Keratinocyte (primary cell): Measurements from ENCODE around the gene CDS2. TPM values are rescaled to one million over a fixed set of nuclear protein-coding genes. Genes with fewer than 3 reads are reported as not detected.

ENCODE experiments used
- DNase-seq: peaks from one replicate; pipeline ENCODE4 v3.0.0-alpha.2; 2011; ENCODE audit warnings: low read depth, missing footprints, low spot score
- FAIRE-seq: peaks from 2 replicates; lab custom pipeline; 2011; peaks lifted over from hg19 to GRCh38; lab: Jason Lieb, UNC
- H2AFZ ChIP-seq: 2 replicates; pipeline ENCODE4 v1.6.0; 2012; ENCODE audit warnings: low read length, control low read depth, inconsistent platforms; ENCODE audit not compliant: control insufficient read depth
- H3K27ac ChIP-seq: 2 replicates; pipeline ENCODE4 v1.5.1; 2011; ENCODE audit warnings: low read length; ENCODE audit not compliant: control insufficient read depth, insufficient read depth
- H3K27me3 ChIP-seq: 3 replicates; pipeline ENCODE4 v1.6.0; 2011; ENCODE audit warnings: low read length; ENCODE audit not compliant: control insufficient read depth, insufficient read depth; ENCODE audit errors: extremely low read depth
- H3K36me3 ChIP-seq, 2 experiments: 2 replicates in 1 of 2; 3 replicates in 1 of 2; pipeline ENCODE4 v1.5.1; 2011; ENCODE audit warnings: low read length in 2 of 2, mild to moderate bottlenecking in 1 of 2; ENCODE audit not compliant: control insufficient read depth in 2 of 2, insufficient read depth in 2 of 2; ENCODE audit errors: extremely low read depth in 1 of 2
- H3K4me1 ChIP-seq: 3 replicates; pipeline ENCODE4 v1.5.1; 2011; ENCODE audit warnings: low read length; ENCODE audit not compliant: control insufficient read depth, insufficient read depth; ENCODE audit errors: extremely low read depth
- H3K4me2 ChIP-seq: 3 replicates; pipeline ENCODE4 v1.6.0; 2011; ENCODE audit warnings: low read depth, low read length; ENCODE audit not compliant: control insufficient read depth, insufficient read depth; ENCODE audit errors: extremely low read depth
- H3K4me3 ChIP-seq, 3 experiments: fragments of 200-600 bp in 1 of 3; sonication (generic) in 1 of 3; 2 replicates in 2 of 3; 3 replicates in 1 of 3; pipeline ENCODE4 v1.5.1; 2011 to 2016; ENCODE audit warnings: low read length in 3 of 3, mild to moderate bottlenecking in 3 of 3, control low read depth in 2 of 3, inconsistent platforms in 1 of 3, low read depth in 1 of 3, mixed read lengths in 1 of 3, mixed run types in 1 of 3, moderate library complexity in 1 of 3; ENCODE audit not compliant: control insufficient read depth in 2 of 3, insufficient read depth in 2 of 3; ENCODE audit errors: extremely low read depth in 1 of 3
- H3K79me2 ChIP-seq: 2 replicates; pipeline ENCODE4 v1.6.0; 2012; ENCODE audit warnings: low read length; ENCODE audit not compliant: control insufficient read depth, insufficient read depth
- H3K9ac ChIP-seq: 3 replicates; pipeline ENCODE4 v1.6.0; 2011; ENCODE audit warnings: low read length; ENCODE audit not compliant: control insufficient read depth, insufficient read depth; ENCODE audit errors: extremely low read depth
- H3K9me1 ChIP-seq: 3 replicates; pipeline ENCODE4 v1.6.0; 2011; ENCODE audit warnings: low read length; ENCODE audit not compliant: control insufficient read depth, insufficient read depth; ENCODE audit errors: extremely low read depth
- H3K9me3 ChIP-seq: 2 replicates; pipeline ENCODE4 v1.5.1; 2012; ENCODE audit warnings: low read depth, low read length; ENCODE audit not compliant: control insufficient read depth
- H4K20me1 ChIP-seq: 3 replicates; pipeline ENCODE4 v1.6.0; 2011; ENCODE audit warnings: low read length; ENCODE audit not compliant: control insufficient read depth, insufficient read depth; ENCODE audit errors: extremely low read depth
- CTCF ChIP-seq, 3 experiments: IDR thresholded peaks in 1 of 3; conservative IDR thresholded peaks in 1 of 3; optimal IDR thresholded peaks in 1 of 3; 2 replicates in 2 of 3; 3 replicates in 1 of 3; pipeline versions ENCODE3 to v1.5.1; 2011; ENCODE audit warnings: low read length in 3 of 3, mild to moderate bottlenecking in 3 of 3, moderate library complexity in 2 of 3, control low read depth in 1 of 3, inconsistent platforms in 1 of 3; ENCODE audit not compliant: insufficient read depth in 2 of 3; ENCODE audit errors: extremely low read depth in 1 of 3
- EZH2 ChIP-seq: IDR thresholded peaks from one replicate; pipeline ENCODE4 v1.6.1; 2012; ENCODE audit warnings: inconsistent platforms, mild to moderate bottlenecking, low read length, moderate library complexity
- dilution Hi-C: fragments of 300-500 bp; cut with MboI; formaldehyde crosslinking; loops from one replicate; pipeline ENCODE4 v1.7.0; 2020; ENCODE audit warnings: low sequenced_read_pairs; ENCODE audit not compliant: extremely low pct_ligation_motif_present
- polyA plus RNA-seq, 5 experiments: library from polyadenylated mRNA; depleted of rRNA in 3 of 5; stranded (reverse) in 3 of 5; stranded (forward) in 1 of 5; unstranded in 1 of 5; fragments of >200 nt; gene quantifications; 1 replicate in 1 of 5; 2 replicates in 3 of 5; 3 replicates in 1 of 5; pipeline versions ENCODE4 v1.2.1 to v1.2.3, GENCODE V29; 2011 to 2012; ENCODE audit warnings: missing spikeins in 2 of 5, low read depth in 1 of 5, low replicate concordance in 1 of 5

Gene CDS2
- polyA plus RNA-seq, 1 donor (not counting 4 experiments of a cell fraction or from before 2014, with no cell fraction given): 67.1 TPM

- DNase-seq: no peak
- peak; percentile 88 for FAIRE-seq
- dilution Hi-C loops: no loop called here
- H3K36me3 ChIP-seq: no peaks in the 10 kb centered on the region
- no peaks in the 10 kb centered on the region for H3K79me2 ChIP-seq
- H3K4me1 ChIP-seq: peaks cover 13% of the 10 kb centered on the region
- H3K4me2 ChIP-seq: peak overlapping the region; percentile 92
- peak overlapping the region; percentile 34 for H3K27ac ChIP-seq
- peak overlapping the region; percentile 77 for H2AFZ ChIP-seq
- no peaks in the 10 kb centered on the region for H3K27me3 ChIP-seq
- H4K20me1 ChIP-seq: no peaks in the 10 kb centered on the region
- no peak overlapping the region for H3K9ac ChIP-seq
- H3K9me3 ChIP-seq: no peaks in the 10 kb centered on the region
- TF ChIP-seq CTCF (optimal IDR thresholded peaks at IDR 0.05 in 1 of 3, IDR thresholded peaks at IDR 0.05 in 1 of 3, conservative IDR thresholded peaks at IDR 0.05 in 1 of 3; ENCODE audit: extremely low read depth in 1 of 3, insufficient read depth in 2 of 3, low read length in 3 of 3): no peak
- peak overlapping the region in 2 of 3 experiments; percentile 41 to 55 for H3K4me3 ChIP-seq
- H3K9me1 ChIP-seq: no peaks in the 10 kb centered on the region
Measured at GRCh38 chr20:5078399-5078958, 48.3 kb upstream of the CDS2 start.

DNA sequence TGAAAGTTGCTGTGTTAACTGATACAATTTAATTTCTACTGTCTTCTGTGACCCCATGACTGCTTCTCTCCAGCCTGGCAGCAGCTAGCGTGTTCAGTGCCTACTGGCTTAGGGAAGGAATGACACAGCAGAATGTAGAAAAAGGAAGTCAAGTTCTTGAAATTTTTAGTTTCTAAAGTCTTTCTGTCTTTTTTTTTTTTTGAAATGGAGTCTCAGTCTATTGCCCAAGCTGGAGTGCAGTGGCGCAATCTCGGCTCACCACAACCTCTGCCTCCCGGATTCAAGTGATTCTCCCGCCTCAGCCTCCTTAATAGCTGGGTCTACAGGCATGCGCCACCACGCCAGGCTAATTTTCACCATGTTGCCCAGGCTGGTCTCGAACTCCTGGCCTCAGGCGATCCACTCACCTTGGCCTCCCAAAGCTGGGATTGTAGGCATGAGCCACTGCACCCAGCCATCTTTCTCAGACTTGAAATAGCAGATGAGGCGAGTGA, 46.4 kb upstream of the CDS2 start:
- Histone ChIP-seq H3K27me3 (no peaks in the 10 kb centered on the region), H2AFZ (no peak overlapping the region), H3K79me2 (no peaks in the 10 kb centered on the region), H3K4me3 (no peak overlapping the region), H3K27ac (no peak overlapping the region), H3K4me2 (no peak overlapping the region), H3K36me3 (no peaks in the 10 kb centered on the region), H4K20me1 (no peaks in the 10 kb centered on the region), H3K9ac (no peak overlapping the region), H3K4me1 (peaks cover 6% of the 10 kb centered on the region), H3K9me3 (no peaks in the 10 kb centered on the region), H3K9me1 (no peaks in the 10 kb centered on the region)
- DNase-seq (no peak), FAIRE-seq (no peak)
- TF ChIP-seq EZH2 (no peak), CTCF (optimal IDR thresholded peaks at IDR 0.05 in 1 of 3, IDR thresholded peaks at IDR 0.05 in 1 of 3, conservative IDR thresholded peaks at IDR 0.05 in 1 of 3; ENCODE audit: extremely low read depth in 1 of 3, insufficient read depth in 2 of 3, low read length in 3 of 3) (no peak)
- dilution Hi-C loops: no loop called here
